Measurements from ENCODE around the gene ALPG.

DNA sequence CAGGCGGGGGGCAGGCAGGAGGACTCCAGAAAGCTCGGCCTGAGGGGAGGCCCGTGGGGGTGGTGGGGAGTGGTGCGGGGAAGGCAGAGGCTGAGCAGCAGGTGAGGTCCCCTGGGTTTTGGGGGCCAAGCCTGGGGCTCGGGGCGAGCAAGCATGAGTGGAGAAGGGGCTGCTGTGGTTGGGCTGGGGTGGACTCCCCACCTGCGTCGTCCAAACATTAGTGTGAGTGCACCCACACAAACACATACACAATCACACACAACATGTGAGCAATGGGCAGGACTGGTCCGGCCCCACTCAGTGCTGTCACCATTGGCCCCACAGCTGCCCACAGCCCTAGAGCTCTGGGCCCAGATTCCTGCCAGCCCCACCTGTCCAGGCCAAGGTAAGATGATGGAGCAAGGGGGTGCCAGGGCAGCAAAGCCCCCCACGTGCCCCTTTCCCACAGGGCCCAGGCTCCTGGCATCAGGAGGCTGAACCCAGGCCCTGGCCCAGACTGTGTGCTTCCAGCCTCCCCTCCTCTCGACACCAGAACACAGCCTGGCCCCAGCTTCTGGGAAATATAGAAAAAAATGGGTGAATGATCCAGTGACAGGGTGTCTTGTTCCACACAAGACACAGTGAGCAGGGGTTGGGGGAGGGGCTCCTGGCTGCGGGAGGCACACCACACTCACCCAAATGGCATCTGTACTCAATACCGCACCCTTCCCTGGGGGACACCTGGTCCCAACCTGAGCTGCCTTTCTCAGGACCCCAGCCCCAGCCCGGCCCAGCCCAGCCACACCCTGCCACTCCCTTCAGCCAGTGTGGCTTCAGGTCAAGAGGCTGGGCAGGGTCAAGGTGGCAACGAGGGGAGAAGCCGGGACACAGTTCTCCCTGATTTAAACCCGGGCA is 28.6 kb upstream of the ALPG start:
- TF ChIP-seq, protein P1, sequence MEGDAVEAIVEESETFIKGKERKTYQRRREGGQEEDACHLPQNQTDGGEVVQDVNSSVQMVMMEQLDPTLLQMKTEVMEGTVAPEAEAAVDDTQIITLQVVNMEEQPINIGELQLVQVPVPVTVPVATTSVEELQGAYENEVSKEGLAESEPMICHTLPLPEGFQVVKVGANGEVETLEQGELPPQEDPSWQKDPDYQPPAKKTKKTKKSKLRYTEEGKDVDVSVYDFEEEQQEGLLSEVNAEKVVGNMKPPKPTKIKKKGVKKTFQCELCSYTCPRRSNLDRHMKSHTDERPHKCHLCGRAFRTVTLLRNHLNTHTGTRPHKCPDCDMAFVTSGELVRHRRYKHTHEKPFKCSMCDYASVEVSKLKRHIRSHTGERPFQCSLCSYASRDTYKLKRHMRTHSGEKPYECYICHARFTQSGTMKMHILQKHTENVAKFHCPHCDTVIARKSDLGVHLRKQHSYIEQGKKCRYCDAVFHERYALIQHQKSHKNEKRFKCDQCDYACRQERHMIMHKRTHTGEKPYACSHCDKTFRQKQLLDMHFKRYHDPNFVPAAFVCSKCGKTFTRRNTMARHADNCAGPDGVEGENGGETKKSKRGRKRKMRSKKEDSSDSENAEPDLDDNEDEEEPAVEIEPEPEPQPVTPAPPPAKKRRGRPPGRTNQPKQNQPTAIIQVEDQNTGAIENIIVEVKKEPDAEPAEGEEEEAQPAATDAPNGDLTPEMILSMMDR (IDR thresholded peaks at IDR 0.05), result no peak
- no peak for TF ChIP-seq POLR2A (IDR thresholded peaks at IDR 0.05)
